Measurements from ENCODE around the gene R3HDM1.
A peak's percentile ranks its signal among the peaks of the same experiment; 100 is the strongest.
"Not testable (repeated sequence)": the region's sequence is repeated elsewhere in the genome, so short reads cannot be mapped to it uniquely, and the experiment has no call there.

The R3HDM1 gene

DNA sequence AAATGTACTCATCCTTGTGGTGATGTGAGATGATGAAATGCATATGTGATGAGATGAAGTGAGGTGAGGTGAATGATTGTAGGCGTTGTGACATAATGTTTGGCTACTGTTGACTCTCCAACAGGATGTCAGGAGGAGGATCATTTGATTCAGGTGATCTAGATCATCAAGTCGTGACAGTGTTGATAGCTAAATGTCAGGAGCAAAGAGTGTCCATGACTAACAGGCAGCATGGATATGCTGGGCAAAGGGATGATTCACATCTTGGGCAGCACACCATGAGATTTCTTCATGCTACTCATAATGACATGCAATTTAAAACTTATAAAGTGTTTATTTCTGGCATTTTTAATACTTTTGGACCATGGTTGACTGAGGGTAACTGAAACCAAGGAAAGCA lies 170.2 kb downstream of the R3HDM1 start:
- peak overlapping the region; percentile 40 for H3K27ac ChIP-seq
- peak; percentile 75 for DNase-seq (ENCODE audit: low read depth, low spot score)

DNA sequence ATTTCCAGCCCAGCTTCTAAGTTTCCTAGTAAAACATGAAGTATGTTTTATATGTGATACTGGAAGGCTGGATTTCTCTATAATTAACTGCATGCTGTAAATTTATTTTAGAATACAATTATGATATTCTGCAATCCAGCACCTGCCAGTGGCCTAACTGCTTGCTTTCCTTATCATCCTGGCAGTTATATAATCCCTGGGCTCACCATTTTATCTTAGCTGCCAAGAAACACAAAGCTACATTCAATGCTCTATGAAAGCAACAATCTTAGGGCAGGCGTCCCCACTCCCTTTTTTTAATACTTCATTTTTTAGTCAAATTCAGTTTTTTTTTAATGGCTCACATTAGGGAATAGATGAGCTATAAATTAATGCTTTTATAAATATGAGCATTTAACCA lies 172.0 kb downstream of the R3HDM1 start:
- no peak overlapping the region for H3K27ac ChIP-seq
- DNase-seq (ENCODE audit: low read depth, low spot score), result no peak

DNA sequence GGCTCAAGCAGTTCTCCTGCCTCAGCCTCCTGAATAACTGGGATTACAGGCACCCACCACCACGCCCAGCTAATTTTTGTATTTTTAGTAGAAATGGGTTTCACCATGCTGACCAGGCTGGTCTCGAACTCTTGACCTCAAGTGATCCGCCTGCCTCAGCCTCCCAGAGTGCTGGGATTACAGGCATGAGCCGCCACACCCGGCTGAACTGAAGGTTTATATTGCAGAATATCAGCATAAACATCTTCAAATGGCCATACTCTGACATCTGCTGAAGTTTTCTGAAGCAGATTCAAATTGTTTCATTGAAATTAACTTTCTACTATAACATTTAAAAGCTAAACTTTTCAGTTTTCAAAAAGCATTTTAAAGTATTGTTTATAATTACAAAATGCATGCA lies 172.8 kb downstream of the R3HDM1 start:
- not testable (repeated sequence) for H3K27ac ChIP-seq; DNase-seq (ENCODE audit: low read depth, low spot score)

DNA sequence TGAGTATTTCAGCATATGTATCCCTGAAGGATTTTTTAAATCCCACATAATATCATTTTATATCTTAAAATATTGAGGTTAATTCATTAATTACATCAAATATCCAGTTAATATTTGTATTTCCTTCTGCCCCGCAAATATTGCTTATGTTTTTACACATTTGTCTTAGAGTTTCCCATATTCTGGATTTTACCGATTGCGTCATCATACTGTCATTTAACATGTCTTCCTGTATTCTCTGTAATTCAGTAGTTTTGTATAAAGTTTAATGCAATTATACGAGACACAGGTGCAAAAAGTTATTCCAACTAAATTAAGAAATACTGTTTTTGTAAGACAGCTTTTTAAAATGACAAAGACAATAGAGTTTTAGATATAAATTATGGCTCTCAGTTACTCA lies 176.9 kb downstream of the R3HDM1 start:
- DNase-seq (ENCODE audit: low read depth, low spot score), result no peak
- no peak overlapping the region for H3K27ac ChIP-seq

DNA sequence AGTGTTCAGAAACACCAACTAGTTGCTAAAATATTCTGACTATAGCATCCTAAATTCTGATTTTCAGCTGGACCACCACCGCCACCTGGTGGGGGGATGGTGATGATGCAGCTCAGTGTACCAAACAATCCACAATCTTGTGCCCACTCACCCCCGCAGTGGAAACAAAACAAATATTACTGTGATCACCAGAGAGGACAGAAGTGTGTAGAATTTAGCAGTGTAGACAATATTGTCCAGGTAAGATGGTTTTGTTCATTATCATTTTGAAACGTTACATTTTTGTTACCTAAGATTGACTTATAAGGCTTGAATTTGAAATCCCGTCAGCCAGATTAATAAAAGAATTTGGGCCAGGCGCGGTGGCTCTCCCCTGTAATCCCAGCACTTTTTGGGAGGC lies 178.7 kb downstream of the R3HDM1 start:
- no peak for DNase-seq (ENCODE audit: low read depth, low spot score)
- no peak overlapping the region for H3K27ac ChIP-seq

DNA sequence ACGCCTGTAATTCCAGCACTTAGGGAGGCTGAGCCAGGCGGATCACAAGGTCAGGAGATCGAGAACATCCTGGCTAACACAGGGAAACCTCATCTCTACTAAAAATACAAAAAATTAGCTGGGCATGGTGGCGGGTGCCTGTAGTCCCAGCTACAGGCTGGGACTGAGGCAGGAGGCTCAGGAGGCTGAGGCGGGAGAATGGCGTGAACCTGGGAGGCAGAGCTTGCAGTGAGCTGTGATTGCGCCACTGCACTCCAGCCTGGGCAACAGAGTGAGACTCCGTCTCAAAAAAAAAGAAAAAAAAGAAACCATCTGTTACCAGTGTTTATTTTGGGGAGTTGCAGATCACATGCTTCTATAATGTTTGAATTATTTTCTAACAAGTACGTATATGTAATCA lies 183.8 kb downstream of the R3HDM1 start:
- H3K27ac ChIP-seq; DNase-seq (ENCODE audit: low read depth, low spot score): not testable (repeated sequence)

DNA sequence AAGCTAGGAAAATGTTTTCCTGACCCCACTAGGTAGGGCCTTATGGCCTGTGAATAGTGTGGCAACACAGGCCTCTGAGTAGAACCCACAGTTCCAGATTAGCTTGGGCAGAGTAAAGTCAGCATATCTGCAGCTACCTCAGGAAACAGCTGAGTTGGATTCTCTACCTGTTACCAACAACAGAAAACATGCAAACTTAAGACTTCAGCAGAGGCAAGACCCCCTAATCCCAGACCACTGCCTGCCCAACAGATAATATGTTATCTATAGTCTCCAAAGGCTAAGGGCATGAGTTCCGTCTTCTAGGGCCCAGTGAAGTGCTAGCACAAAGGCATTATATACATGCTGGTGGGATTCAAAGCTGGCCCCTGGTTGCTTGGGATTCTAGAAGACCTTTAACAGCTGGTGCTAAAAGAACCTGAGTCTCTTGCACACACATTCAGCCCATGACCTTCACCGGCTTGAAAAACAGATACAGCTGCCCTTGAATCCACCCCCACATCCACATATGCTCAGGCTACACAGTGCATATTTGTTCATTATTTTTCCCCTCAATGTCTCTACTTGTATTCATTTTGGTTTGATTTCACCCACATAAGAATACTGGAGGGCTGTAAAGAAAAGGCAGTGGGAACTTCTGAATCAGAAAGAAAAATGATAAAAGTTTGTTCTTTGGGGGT lies 196.9 kb downstream of the R3HDM1 start:
- no peak overlapping the region for H3K27ac ChIP-seq
- DNase-seq (ENCODE audit: low read depth, low spot score), result no peak

DNA sequence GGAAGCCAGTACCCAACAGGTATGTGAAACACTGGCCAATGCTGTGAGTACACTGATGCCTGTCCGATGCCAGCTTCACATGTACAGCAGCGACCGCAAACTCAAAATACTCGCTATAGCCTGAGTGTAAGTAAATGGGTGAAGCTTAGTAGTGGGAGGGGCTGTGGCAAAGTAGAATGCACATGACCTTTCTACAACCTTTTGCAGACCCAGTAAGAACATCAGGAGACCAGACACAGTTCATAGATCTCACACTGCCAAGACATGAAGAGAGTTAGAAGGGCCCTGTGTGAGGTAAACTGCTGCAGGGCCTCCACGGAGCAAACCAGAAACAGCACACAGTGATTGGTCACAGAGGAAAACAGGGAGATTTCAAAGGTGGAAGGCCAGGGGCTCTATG lies 201.3 kb downstream of the R3HDM1 start:
- no peak for DNase-seq (ENCODE audit: low read depth, low spot score)
- H3K27ac ChIP-seq, result no peak overlapping the region

DNA sequence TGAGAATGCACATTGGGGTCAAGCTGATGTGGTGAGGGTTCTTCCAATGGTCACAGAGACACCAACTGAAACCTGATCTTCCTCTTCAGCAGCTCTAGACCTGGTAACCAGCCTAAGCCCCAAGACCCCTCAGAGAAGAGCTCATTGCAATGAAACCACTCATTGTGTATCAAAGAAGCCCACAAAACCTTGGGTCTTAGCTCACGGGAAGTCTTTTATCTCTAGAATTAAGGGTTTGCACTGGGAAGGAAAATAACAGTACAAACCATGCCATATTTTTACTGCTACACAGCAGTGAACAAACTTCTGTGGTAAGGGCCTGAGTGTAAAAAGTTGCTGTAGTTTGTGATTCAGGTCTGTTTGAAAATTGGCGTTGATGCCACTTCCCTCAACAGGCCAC lies 201.8 kb downstream of the R3HDM1 start:
- no peak for DNase-seq (ENCODE audit: low read depth, low spot score)
- H3K27ac ChIP-seq, result no peak overlapping the region

DNA sequence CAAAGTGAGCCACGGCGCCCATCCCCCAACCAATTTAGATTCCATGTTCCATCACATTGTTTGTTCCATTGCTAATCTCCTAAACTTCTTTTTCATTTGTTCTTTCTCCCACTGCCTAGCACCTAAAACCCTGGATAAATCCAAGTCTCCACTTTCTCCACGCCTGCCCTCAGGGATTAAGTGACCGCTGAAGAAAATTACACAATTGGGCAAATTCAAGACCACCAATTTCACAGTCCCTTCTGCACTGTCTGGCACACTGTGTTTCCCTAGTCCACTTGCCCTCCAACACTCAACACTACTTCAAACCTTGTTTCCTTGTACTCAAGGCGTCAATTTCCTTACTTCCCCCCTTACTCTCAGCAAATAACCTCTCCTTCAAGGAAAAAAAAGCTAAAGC lies 205.3 kb downstream of the R3HDM1 start:
- DNase-seq (ENCODE audit: low read depth, low spot score), result no peak
- no peak overlapping the region for H3K27ac ChIP-seq

DNA sequence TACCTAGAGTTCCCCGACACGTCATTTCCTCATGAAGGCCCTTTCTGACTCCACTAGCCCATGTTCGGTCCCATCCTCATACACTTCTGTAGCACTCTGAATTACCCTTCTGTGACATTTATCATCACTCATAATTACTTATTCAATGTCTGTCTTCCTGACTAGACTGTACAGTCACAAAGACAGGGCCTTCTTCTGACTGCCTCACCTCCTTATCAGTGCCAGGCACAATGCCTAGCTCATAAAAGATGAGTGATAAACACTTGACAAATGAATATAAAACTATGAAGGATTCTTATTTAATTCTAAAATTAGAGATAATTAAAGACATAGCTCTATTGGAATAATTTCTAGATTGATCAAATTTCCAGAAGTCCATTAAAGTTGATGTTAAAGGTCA lies 208.9 kb downstream of the R3HDM1 start:
- H3K27ac ChIP-seq, result no peak overlapping the region
- no peak for DNase-seq (ENCODE audit: low read depth, low spot score)

DNA sequence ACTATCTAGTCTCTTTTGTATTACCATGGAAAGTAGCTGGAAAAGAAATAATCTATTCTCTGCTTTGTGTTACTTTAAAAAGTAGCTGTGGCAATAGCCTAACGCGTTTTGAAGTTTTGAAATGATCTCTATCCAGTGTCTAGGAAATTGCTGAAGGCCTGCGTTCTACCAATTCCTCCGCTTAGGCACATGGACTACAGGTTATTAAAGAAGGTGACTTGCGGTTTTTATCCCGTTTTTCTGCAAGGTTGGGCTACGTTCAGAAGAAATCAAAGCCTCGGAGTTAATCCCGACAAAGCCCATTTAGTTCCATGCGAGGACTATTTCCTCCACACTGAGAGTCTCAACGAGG lies 209.7 kb downstream of the R3HDM1 start:
- no peak overlapping the region for H3K27ac ChIP-seq
- no peak for DNase-seq (ENCODE audit: low read depth, low spot score)

DNA sequence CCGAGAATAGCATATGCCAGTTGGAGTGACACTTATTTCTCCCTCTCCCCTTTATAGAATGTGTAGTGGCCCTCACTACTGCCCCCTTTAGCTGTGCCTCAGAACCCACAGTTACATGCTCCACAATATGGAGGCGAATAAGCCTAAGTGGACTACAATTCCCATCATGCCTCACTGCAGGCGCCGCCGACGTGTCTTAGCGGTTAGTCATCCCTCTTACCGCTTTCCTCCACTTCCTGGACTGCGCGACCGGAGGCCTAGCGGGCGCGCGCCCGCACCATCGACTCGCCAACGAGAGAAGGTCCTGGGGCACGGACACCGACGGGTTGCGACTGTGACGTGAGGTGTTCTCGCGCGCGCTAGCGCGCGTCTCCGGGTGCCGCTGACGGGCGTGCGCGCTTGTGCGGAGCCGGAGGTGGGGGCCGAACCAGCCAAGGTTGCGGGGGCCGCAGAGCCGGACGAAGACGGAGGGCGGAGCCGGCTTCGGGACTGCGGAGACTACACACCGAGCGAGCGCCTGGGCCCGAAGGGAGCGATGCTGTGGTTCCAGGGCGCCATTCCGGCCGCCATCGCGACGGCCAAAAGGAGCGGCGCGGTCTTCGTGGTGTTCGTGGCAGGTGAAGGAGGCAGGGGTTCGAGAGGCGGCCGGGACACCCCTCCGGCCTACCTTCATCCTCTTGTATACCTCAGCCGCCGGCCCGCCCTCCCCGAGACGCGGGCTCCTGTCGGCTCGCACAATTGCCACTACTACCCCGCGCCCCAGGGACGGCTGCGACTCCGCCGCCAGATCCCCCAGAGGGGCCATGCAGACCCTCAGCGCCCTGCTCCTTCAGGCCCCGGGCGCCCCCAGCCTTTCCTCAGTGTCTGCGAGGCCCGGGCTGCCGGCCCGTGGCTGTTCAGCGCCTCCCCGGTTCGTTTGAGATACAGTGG lies 210.4 kb downstream of the R3HDM1 start, which contains the start of gene UBXN4:
TSS of gene UBXN4 (plus strand) at position 461 of the 930 bp plus-strand sequence. CDS start at position 536, 75 bp downstream.
- peak; percentile 96 for DNase-seq (ENCODE audit: low read depth, low spot score)
- H3K27ac ChIP-seq, result peak within 1 kb of the TSS; percentile 93

DNA sequence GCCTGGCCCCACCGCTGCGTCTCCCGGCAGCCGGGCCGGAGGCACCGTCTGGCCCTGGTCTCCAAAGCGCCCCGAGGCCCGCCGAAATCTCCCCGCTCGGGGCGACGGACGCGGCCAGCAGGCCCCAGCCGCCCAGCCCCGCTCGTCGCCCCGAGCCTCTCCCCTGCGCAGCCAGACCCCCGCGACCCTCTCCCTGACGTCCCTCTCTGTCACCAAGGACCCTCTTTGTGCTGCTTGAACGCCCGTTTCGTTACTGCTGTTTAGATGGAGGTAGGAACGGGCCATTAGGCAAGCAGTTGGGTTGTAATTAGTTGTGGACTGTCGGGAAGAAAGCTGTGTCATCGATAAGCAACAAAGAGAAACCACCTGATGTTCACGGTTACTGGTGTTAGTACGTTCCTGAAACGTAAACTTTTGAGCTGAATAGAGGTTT lies 211.1 kb downstream of the R3HDM1 start:
- DNase-seq (ENCODE audit: low read depth, low spot score), result peak; percentile 27
- H3K27ac ChIP-seq, result peak overlapping the region; percentile 93

DNA sequence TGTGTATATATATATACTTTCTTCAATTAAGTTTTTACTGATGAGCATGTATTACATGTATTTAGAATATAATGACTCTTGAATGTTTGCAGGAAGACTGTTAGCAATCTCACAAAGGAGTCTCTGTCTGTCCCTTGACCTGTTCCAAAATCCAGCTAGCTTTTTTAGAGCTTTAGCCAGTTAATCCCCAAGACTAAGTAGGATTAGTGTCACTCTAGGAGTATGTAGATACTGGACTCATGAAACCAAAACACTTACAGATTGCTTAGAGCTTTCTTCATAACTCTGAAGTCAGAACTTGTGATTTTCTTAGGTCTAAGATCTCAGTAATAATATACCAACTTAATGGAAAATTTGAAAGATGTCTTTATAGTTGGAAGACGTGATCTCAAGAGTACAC lies 212.6 kb downstream of the R3HDM1 start:
- peak overlapping the region; percentile 23 for H3K27ac ChIP-seq
- DNase-seq (ENCODE audit: low read depth, low spot score), result no peak

DNA sequence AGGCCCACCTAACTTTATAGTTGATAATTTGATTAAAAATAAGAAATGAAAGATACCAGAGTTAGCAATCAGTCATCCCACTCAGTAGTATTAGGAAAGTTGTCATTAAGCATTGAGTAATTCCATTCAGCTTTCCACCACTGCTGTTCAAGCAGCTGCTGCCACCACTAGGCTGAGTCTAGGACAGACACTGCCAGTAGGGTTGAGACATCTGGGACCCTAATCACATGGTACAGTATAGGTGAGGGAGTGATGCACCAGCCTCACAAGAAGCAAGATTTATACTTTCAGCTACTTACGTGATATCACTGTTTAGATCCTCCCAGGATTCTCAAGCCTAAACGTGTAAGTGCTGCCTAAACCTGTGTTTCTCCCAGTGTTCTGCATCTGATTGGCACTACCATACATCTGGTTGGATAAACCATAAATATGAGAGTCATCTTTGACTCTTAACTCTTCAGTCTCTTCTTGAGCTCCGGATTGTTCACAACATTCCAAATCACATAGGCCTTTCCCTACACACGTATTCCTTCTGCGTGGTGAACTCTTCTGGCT lies 213.6 kb downstream of the R3HDM1 start:
- H3K27ac ChIP-seq, result peak overlapping the region; percentile 23

DNA sequence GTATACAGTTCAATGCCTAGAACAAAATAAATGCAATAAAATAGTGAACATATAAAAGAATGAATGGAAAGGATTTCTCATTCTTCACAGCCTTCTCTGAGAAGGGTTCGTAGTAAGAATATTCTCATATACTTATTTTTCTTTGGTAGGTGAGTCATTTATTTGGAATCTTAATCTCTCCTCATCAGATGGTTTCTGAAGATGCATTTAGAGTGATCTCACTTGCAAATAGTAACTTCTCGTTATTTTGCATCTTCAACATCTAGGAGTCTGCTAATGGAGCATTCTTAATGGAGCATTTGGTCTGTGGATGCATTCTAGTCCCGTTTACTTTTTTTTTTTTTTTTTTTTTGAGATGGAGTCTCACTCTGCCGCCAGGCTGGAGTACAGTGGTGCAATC lies 214.3 kb downstream of the R3HDM1 start:
- DNase-seq (ENCODE audit: low read depth, low spot score), result no peak
- H3K27ac ChIP-seq, result peak overlapping the region; percentile 23

More for the DNA sequence above, 213.6 kb downstream of the R3HDM1 start:
- peak; percentile 49 for DNase-seq (ENCODE audit: low read depth, low spot score)

DNA sequence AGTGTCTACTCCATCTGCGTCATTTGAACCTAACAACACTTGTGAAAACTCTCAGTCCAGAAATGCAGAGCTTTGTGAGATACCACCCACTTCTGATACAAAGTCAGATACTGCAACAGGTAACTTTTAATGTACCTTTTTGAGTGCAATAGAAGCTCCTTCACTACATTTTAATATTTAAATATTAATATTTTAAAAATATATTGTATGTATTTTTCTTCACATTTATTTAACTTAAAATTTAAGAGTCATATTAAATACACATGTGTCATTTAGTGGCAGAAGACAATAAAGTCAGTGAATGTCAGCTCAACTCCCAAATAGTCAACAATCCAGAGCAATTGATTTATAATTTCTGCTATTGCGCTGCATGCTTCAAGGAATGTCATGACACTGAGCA lies 224.3 kb downstream of the R3HDM1 start:
- DNase-seq (ENCODE audit: low read depth, low spot score), result no peak
- no peak overlapping the region for H3K27ac ChIP-seq

DNA sequence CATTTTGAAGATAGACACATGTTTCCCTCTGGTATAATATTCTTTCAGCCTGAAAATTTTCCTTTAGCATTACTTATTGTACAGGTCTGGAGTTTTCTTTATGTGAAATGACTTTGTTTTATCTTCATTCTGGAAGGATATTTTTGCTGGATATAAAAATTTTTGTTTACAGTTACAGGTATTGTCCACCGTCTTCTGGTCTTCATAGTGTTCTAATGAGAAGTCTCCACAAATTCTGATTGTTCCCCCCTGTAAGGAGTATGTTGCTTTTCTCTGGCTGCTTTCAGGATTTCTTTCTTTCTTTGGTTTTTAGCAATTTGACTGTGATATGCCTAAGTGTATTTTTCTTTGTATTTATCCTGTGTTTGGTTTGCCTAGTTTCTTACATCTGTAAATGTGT lies 225.4 kb downstream of the R3HDM1 start:
- no peak overlapping the region for H3K27ac ChIP-seq
- DNase-seq (ENCODE audit: low read depth, low spot score), result no peak

DNA sequence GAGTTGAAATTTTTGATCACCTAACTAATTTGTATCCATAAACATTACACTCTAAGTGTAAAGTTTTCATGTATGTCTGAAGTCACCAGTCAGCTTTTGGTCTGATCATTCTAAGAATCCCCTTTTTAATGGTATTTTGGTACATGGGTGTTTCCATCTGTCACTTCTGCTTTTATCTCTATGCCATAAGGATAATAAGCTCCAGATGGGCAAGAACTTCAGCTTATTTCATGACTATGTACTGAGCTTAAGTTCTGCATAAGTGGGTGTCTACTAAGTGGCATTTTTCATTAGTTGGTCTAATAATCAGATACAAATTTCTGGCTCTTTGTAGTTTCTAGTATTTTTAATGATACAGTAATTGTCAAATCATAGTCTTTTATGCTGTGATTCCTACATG lies 230.7 kb downstream of the R3HDM1 start:
- DNase-seq (ENCODE audit: low read depth, low spot score), result no peak
- H3K27ac ChIP-seq, result no peak overlapping the region

DNA sequence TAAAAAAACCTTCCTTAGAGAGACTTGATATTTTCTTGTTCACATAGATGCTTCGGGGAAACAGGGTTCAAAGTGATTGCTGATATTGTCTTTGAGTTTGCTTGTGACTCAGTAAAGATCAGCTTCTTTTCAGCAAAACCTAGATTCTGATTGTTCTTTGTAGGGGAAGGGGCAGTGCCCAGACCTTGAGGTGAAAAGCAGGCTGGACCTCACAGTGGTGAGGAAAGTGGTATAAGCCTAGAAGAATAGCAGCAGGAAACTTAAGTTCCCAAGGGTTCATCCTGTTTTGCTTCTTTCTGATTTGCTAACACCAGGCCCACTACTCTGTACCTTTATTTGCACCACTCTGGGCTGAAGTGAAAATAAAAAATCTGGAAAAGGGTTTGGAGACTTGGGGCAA lies 231.2 kb downstream of the R3HDM1 start:
- H3K27ac ChIP-seq, result no peak overlapping the region

More for the DNA sequence above, 231.2 kb downstream of the R3HDM1 start:
- no peak for DNase-seq (ENCODE audit: low read depth, low spot score)

Measured in epithelial cell of prostate (primary cell).